Panc1 (cell line): ENCODE measurements around the gene NRDC.

ENCODE experiments used
- POLR2AphosphoS5 ChIP-seq: IDR thresholded peaks from 2 replicates; pipeline ENCODE4 v1.6.1; 2012; ENCODE audit warnings: mild to moderate bottlenecking, low read depth, low read length, moderate library complexity
- SIN3A ChIP-seq: IDR thresholded peaks from 2 replicates; pipeline ENCODE4 v1.6.1; 2012; ENCODE audit warnings: low read depth, mild to moderate bottlenecking, low read length, moderate library complexity, borderline replicate concordance; ENCODE audit not compliant: insufficient read depth
- TCF7L2 ChIP-seq: IDR thresholded peaks from 2 replicates; pipeline ENCODE4 v1.6.1; 2011; ENCODE audit warnings: mild to moderate bottlenecking, low read depth, low read length, inconsistent platforms
- TF ChIP-seq, protein P1 (sequence below): fragments of 450-650 bp; IDR thresholded peaks from 2 replicates; pipeline ENCODE4 v1.5.1; 2017; ENCODE audit warnings: mild to moderate bottlenecking
- TF ChIP-seq, protein P2 (sequence below), 2 experiments: IDR thresholded peaks; 2 replicates each; pipeline ENCODE4 v1.6.1; 2011 to 2012; ENCODE audit warnings: low read depth in 2 of 2, control low read depth in 1 of 2, low read length in 1 of 2, mild to moderate bottlenecking in 1 of 2, moderate library complexity in 1 of 2; ENCODE audit not compliant: insufficient read depth in 1 of 2

- TF ChIP-seq, protein P1, sequence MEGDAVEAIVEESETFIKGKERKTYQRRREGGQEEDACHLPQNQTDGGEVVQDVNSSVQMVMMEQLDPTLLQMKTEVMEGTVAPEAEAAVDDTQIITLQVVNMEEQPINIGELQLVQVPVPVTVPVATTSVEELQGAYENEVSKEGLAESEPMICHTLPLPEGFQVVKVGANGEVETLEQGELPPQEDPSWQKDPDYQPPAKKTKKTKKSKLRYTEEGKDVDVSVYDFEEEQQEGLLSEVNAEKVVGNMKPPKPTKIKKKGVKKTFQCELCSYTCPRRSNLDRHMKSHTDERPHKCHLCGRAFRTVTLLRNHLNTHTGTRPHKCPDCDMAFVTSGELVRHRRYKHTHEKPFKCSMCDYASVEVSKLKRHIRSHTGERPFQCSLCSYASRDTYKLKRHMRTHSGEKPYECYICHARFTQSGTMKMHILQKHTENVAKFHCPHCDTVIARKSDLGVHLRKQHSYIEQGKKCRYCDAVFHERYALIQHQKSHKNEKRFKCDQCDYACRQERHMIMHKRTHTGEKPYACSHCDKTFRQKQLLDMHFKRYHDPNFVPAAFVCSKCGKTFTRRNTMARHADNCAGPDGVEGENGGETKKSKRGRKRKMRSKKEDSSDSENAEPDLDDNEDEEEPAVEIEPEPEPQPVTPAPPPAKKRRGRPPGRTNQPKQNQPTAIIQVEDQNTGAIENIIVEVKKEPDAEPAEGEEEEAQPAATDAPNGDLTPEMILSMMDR, result no peak
- TF ChIP-seq POLR2AphosphoS5, result no peak
- TF ChIP-seq TCF7L2, result no peak
- TF ChIP-seq, protein P2, sequence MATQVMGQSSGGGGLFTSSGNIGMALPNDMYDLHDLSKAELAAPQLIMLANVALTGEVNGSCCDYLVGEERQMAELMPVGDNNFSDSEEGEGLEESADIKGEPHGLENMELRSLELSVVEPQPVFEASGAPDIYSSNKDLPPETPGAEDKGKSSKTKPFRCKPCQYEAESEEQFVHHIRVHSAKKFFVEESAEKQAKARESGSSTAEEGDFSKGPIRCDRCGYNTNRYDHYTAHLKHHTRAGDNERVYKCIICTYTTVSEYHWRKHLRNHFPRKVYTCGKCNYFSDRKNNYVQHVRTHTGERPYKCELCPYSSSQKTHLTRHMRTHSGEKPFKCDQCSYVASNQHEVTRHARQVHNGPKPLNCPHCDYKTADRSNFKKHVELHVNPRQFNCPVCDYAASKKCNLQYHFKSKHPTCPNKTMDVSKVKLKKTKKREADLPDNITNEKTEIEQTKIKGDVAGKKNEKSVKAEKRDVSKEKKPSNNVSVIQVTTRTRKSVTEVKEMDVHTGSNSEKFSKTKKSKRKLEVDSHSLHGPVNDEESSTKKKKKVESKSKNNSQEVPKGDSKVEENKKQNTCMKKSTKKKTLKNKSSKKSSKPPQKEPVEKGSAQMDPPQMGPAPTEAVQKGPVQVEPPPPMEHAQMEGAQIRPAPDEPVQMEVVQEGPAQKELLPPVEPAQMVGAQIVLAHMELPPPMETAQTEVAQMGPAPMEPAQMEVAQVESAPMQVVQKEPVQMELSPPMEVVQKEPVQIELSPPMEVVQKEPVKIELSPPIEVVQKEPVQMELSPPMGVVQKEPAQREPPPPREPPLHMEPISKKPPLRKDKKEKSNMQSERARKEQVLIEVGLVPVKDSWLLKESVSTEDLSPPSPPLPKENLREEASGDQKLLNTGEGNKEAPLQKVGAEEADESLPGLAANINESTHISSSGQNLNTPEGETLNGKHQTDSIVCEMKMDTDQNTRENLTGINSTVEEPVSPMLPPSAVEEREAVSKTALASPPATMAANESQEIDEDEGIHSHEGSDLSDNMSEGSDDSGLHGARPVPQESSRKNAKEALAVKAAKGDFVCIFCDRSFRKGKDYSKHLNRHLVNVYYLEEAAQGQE (IDR thresholded peaks at IDR 0.05; ENCODE audit: insufficient read depth in 1 of 2, low read depth in 2 of 2, low read length in 1 of 2), result no peak
- no peak for TF ChIP-seq SIN3A
These were observed 120.2 kb downstream of the NRDC start for GRCh38 chr1:51758310-51758709.
